Stimulated activated CD4-positive, alpha-beta T cell treated with anti-CD3 and anti-CD28 coated beads, Interleukin-4, amount 100 ng/mL, for 48 hours (primary cell): ENCODE results near the gene SNX25.
A peak's percentile ranks its signal among the peaks of the same experiment; 100 is the strongest.
"Not testable (repeated sequence)": the region's sequence is repeated elsewhere in the genome, so short reads cannot be mapped to it uniquely, and the experiment has no call there.

Experiments
- DNase-seq, 2 donors: peaks; one replicate each; pipeline ENCODE4 v3.0.0-alpha.2; 2020; ENCODE audit warnings: low read depth in 2 of 2

Gene SNX25

GRCh38 chr4:185204238-185204910 is 5.0 kb upstream of the SNX25 start:
- DNase-seq, result no peak

GRCh38 chr4:185205073-185205472 is 4.3 kb upstream of the SNX25 start:
- not testable (repeated sequence) for DNase-seq

DNA sequence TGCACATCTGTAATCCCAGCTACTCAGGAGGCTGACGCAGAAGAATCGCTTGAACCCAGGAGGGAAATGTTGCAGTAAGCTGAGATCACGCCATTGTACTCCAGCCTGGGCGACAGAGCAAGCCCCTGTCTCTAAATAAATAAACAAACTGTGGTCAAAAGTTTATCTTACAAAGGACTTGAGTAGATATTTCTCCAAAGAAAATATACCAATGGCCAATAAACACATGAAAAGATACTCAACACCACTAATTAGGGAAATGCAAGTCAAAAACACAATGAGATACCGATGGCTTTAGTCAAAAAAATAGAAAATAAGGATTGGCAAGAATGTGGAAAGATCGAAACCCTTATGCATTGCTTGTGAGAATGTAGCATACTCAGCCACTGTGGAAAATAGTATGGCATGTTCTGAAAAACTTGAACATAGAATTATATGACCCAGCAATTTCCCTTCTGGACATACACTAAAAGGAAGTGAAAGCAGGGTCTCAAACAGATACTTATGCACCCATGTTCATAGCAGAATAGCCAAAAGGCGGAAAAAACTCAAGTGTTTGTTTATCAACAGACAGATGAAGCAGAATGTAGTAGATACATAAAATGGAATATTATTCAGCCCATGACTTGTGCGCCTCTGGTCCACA is 3.6 kb upstream of the SNX25 start:
- no peak for DNase-seq

- DNase-seq, result no peak
Measured at GRCh38 chr4:185207466-185207865, 1.9 kb upstream of the SNX25 start.

DNA sequence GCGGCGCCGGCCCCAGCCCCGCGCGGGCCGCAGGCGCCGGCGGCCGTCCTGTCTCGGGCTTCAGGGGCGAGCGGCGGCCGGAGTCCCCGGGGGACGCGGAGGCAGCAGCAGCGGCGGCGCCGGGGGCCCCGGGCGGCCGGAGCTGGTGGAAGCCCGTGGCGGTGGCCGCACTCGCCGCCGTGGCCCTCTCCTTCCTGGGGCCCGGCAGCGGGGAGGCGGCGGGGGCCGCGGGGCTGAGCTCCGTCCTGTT is 379 bp downstream of the SNX25 start:
- DNase-seq, result not testable (repeated sequence)

DNA sequence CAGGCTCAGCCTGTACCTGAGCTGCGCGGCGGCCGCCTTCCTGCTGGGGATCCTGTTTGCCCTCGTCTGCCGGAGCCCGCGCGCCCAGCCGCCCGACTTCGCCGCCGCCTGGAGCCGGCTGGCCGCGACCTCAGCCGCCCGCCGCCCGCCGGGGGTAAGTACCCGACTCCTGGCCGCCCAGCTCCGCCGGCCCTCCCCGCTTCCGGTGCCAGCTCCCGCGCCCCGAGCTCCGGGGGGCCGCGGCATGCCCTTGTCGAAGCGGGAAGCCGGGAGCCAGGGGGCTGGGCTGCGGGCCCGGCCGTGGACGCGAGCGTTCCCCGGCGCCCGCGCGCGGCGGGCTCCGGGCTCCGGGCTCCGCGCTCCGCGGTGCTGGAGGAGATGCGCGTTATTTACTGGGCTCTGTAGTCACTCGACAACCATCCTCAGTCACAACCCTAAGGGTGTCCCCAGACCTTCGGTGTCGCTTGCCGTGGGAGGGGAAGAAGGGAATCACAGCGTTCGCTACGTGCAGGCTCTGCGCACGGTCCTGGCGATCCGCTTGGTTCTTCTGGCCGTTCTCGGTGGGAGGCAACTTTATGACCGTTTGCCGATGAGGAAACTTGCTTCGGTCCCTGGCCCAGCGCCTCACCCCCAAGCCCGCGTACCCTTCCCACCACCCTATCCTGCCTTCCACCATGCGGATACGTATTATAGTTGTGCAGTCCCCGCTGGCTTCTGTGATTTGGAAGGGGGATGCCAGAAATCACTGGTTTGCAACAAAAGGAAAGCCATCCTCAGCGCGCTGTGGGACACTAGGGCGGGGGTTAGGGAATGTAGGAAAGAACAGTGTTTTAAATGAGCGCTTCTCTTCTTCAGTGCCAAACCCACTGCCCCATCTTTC is 944 bp downstream of the SNX25 start:
- peak; percentile 26 to 36 for DNase-seq

- DNase-seq, result no peak
Measured at GRCh38 chr4:185211035-185211434, 1.6 kb downstream of the SNX25 start.

DNA sequence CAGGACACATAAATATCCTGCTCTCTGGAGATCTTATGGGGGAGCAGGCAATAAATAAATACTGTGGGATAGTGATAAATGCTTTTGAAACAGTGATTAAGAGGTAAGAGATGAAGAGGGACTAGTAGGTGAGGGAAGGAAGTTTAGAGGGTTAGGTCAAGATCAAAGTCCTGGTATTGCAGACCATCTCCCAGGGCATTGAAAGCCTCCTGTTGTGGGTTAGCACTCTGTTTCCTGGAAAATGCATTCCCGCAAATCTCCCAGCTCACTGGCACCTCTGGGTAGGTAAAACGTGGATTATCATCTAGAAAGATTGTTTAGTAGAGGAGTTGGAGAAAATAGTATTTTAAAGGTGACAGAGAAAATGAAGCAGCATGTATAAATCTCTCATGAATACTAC is 2.2 kb downstream of the SNX25 start:
- no peak for DNase-seq

DNA sequence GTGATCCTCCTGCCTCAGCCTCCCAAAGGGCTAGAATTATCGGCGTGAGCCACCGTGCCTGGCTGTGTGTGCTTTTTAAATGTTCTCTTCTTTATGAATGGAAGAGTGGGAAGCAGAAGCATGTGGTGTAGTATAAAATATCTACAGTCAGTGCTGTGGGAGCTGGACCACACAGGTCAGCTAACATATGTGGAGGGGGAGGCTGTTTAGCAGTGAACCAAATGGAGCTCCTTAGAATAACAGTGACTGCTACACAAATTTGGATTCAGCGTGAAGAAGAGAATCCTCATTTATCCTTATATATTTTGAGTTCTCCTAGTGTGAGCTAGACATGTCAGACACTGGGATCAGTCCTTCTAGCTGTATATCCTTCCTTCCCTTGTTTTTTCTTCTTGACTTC is 3.2 kb downstream of the SNX25 start:
- DNase-seq, result no peak

- DNase-seq, result no peak
Measured at GRCh38 chr4:185213877-185214276, 4.5 kb downstream of the SNX25 start.

- DNase-seq, result no peak
Measured at GRCh38 chr4:185215261-185215660, 5.9 kb downstream of the SNX25 start.

GRCh38 chr4:185217408-185217975 is 8.1 kb downstream of the SNX25 start:
- no peak for DNase-seq

DNA sequence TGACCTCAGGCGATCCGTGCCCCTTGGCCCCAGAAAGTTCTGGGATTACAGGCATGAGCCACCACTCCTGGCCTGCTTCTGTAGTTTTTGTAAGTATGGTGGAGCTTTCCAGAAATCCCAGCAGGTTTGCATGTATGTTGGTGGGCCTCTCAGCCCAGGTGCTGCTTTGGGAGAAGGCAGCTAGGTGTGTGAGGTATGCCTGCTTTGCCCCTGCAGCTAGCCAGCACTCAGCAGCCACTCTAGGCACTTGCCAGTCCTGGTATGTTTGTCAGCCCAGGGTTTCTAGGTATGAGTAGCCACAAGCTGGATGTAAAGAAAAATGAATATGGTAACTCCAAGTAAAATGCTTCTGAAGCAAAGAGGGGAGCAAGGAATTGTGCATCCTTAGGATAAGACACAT is 8.9 kb downstream of the SNX25 start:
- DNase-seq, result no peak

- DNase-seq, result no peak
Measured at GRCh38 chr4:185219551-185220344, 10.3 kb downstream of the SNX25 start.

DNA sequence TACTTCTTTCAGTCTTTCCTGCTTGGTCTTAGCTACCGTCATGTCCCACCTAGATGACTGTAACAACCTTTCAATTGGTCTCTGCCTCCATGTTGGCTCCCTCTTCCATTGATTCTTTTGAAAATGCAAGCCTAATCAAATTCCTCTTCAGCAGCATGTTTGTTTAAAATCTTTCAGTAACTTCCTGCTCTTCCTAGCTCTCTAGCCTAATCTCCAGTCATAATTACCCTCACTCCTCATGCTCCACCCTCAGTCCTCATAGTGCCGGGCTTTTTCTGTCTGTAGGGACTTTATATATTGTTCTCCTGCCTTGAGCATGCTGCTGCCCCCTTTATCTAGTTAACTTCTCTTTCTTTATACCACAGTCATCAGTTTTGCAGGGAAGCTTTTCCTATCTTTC is 12.1 kb downstream of the SNX25 start:
- DNase-seq, result no peak

GRCh38 chr4:185221912-185222311 is 12.5 kb downstream of the SNX25 start:
- no peak for DNase-seq

DNA sequence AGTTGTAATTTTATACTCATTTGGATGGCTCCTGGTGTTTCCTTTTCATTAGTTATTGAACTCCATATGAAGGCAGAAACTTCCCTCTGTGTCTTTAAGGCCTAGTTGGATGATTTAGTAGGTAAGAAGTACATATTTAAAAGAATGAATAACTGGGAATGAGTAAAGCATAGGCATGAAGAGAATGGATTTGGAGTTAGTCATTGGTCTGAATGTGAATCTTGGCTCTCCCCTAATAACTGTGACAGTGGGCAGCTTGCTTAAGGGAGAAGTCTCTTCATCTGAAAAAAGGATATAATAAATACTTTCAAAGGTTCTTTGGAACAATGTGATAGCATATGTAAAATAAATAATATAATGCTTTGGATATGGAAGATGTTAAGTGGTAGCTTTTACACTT is 13.2 kb downstream of the SNX25 start:
- DNase-seq, result no peak

DNA sequence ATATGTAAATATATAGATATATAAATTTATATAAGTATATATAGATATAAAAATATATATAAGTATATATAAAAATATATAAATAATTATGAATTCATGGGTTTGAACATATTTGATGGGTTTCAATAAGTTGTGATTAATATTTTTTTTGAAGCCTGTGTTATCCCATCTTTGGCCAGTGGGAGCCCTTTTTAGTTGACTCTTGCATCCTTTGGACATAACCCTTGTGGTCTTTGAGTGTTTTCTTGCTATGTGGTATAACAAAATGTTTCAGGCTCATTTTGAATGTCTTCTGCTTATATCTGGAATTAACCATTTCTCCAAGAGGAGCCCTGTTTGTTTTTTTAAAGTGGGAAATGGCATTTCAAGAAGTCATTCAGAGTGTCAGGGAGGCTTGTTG is 15.2 kb downstream of the SNX25 start:
- no peak for DNase-seq

DNA sequence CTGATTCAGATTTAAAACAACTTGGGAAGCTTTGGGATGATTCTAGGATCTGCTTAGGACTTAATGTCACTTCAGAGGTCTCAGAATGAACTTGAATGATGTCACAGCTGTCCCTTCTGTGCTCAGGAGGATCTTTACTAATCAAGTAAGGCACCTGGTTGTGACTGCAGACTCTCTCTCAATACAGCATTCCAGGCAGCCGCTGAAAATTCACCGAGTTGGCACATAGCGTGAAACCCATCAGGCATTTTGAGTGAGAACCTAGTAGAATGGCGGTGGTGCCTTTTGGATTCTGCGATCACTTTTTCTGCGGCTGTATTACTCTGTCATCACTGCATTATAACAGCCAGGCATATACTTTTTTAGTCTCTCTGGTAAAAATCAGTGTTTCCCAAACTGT is 16.5 kb downstream of the SNX25 start:
- no peak for DNase-seq

- no peak for DNase-seq
Measured at GRCh38 chr4:185227131-185227551, 17.7 kb downstream of the SNX25 start.

GRCh38 chr4:185227713-185228278 is 18.4 kb downstream of the SNX25 start:
- DNase-seq, result no peak
